ENCODE results near the gene HTATSF1.

DNA sequence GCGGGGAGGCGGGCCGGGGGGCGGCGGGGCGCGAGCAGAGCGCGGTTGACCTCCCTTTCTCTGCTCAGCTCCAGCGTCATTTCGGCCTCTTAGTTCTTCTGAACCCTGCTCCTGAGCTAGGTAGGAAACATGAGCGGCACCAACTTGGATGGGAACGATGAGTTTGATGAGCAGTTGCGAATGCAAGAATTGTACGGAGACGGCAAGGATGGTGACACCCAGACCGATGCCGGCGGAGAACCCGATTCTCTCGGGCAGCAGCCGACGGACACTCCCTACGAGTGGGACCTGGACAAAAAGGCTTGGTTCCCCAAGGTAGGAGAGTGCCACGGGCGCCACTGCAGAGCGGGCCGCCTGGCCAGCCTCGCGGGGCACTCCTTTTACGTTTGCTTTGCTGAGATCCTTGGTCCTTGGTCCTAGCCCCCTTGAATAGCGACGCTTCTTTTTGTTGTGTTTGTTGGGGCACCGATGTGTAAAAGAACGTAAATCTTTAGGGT, at the start of gene HTATSF1:
- TF ChIP-seq, protein P1, sequence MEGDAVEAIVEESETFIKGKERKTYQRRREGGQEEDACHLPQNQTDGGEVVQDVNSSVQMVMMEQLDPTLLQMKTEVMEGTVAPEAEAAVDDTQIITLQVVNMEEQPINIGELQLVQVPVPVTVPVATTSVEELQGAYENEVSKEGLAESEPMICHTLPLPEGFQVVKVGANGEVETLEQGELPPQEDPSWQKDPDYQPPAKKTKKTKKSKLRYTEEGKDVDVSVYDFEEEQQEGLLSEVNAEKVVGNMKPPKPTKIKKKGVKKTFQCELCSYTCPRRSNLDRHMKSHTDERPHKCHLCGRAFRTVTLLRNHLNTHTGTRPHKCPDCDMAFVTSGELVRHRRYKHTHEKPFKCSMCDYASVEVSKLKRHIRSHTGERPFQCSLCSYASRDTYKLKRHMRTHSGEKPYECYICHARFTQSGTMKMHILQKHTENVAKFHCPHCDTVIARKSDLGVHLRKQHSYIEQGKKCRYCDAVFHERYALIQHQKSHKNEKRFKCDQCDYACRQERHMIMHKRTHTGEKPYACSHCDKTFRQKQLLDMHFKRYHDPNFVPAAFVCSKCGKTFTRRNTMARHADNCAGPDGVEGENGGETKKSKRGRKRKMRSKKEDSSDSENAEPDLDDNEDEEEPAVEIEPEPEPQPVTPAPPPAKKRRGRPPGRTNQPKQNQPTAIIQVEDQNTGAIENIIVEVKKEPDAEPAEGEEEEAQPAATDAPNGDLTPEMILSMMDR (conservative IDR thresholded peaks at IDR 0.05 in 1 of 2, IDR thresholded peaks at IDR 0.05 in 1 of 2; ENCODE audit: low read depth in 1 of 2, low read length in 2 of 2): no peak
- no peak for TF ChIP-seq EZH2 (IDR thresholded peaks at IDR 0.05; ENCODE audit: low read length, missing control alignments)

Measured in fibroblast of lung (primary cell).